ENCODE measurements around the gene DGKB. TPM values are rescaled to one million over a fixed set of nuclear protein-coding genes. Genes with fewer than 3 reads are reported as not detected.

DGKB gene
- total RNA-seq, 1 experiment from 2014 or later: 0.48 TPM

DNA sequence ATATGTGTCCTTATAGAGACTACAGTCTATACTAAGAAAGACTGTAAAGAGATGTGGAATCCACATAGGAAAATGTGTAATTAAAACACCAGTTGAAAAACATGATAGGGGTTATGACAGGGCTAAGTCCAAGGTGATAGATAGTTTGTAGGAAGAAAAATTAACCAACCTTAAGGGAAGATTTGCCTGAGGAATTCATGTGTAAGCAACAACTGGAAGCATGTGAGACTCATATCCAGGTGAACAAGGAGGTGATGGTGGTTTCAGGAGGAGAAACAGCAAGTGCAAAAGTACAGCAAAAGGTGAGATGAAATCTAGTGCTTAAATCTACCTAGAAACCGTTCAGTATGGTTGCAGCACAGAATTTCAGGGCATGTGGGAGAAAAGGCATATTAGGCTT is 696.4 kb downstream of the DGKB start:
- H3K9me3 ChIP-seq (ENCODE audit: insufficient read depth, low read depth): no peaks in the 10 kb centered on the region
- CTCF ChIA-PET: no interaction called here

DNA sequence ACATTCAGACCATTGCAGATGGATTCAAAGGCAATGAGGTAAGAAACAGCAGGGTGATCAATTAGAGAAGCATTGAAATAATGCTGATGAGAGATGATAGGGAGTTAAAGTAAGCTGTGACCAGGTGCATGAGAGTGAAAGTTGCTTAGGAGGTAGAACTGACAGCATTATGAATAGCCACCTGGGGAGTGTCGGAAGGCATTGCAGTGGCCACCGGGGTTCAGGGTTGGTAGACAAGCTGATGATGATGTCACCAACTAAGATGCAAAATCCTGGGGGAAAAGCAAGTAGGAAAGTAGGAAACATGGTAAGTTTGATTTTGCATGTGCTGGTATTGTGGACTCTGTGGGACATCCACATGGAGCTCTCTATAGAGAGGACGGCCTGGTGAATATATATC is 701.2 kb downstream of the DGKB start:
- Histone ChIP-seq H3F3A (ENCODE audit: insufficient read depth, low read depth) (no peaks in the 10 kb centered on the region), H3K9me3 (ENCODE audit: insufficient read depth, low read depth) (no peaks in the 10 kb centered on the region), H3K4me1 (replicated peaks; ENCODE audit: insufficient read depth) (no peaks in the 10 kb centered on the region), H3K36me3 (ENCODE audit: low read depth) (no peaks in the 10 kb centered on the region), H3K4me2 (no peak overlapping the region), H3K27me3 (ENCODE audit: insufficient read depth, low read depth) (no peaks in the 10 kb centered on the region), H3K9me2 (ENCODE audit: insufficient read depth) (no peaks in the 10 kb centered on the region), H2AFZ (no peak overlapping the region), H4K20me1 (ENCODE audit: insufficient read depth) (no peaks in the 10 kb centered on the region), H3K79me2 (ENCODE audit: low read depth) (no peaks in the 10 kb centered on the region), H3K27ac (no peak overlapping the region), H3K4me3 (no peak overlapping the region)
- DNase-seq: no peak
- BruUV-seq (replicated peaks): no TSS peak
- intact Hi-C loops (cut with micrococcal nuclease; ENCODE audit: unreplicated experiment): no loop called here
- POLR2A ChIA-PET (ENCODE audit: unreplicated experiment): no interaction called here
- CTCF ChIA-PET: interaction anchor here (0.5 kb wide), 1 partner anchor 29 kb away, joined by 3 read pairs; no protein-coding TSS in a partner anchor
- TF ChIP-seq EZH2 (IDR thresholded peaks at IDR 0.05; ENCODE audit: low read depth): no peak
- TF ChIP-seq, protein P1, sequence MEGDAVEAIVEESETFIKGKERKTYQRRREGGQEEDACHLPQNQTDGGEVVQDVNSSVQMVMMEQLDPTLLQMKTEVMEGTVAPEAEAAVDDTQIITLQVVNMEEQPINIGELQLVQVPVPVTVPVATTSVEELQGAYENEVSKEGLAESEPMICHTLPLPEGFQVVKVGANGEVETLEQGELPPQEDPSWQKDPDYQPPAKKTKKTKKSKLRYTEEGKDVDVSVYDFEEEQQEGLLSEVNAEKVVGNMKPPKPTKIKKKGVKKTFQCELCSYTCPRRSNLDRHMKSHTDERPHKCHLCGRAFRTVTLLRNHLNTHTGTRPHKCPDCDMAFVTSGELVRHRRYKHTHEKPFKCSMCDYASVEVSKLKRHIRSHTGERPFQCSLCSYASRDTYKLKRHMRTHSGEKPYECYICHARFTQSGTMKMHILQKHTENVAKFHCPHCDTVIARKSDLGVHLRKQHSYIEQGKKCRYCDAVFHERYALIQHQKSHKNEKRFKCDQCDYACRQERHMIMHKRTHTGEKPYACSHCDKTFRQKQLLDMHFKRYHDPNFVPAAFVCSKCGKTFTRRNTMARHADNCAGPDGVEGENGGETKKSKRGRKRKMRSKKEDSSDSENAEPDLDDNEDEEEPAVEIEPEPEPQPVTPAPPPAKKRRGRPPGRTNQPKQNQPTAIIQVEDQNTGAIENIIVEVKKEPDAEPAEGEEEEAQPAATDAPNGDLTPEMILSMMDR (conservative IDR thresholded peaks at IDR 0.05): no peak

More for the DNA sequence above, 696.4 kb downstream of the DGKB start:
- no peaks in the 10 kb centered on the region for H3K27me3 ChIP-seq (ENCODE audit: insufficient read depth, low read depth)
- intact Hi-C loops (cut with micrococcal nuclease; ENCODE audit: unreplicated experiment): no loop called here
- no peak overlapping the region for H3K27ac ChIP-seq
- no peak overlapping the region for H3K4me3 ChIP-seq
- H2AFZ ChIP-seq: no peak overlapping the region
- no peak for DNase-seq
- H4K20me1 ChIP-seq (ENCODE audit: insufficient read depth): no peaks in the 10 kb centered on the region
- H3K79me2 ChIP-seq (ENCODE audit: low read depth): no peaks in the 10 kb centered on the region
- no peak for TF ChIP-seq EZH2 (IDR thresholded peaks at IDR 0.05; ENCODE audit: low read depth)
- TF ChIP-seq, protein P1 (conservative IDR thresholded peaks at IDR 0.05): no peak
- H3K4me2 ChIP-seq: no peak overlapping the region
- no peaks in the 10 kb centered on the region for H3K9me2 ChIP-seq (ENCODE audit: insufficient read depth)
- no TSS peak for BruUV-seq (replicated peaks)
- H3K4me1 ChIP-seq (replicated peaks; ENCODE audit: insufficient read depth): no peaks in the 10 kb centered on the region
- H3F3A ChIP-seq (ENCODE audit: insufficient read depth, low read depth): no peaks in the 10 kb centered on the region
- POLR2A ChIA-PET (ENCODE audit: unreplicated experiment): no interaction called here
- H3K36me3 ChIP-seq (ENCODE audit: low read depth): no peaks in the 10 kb centered on the region

DNA sequence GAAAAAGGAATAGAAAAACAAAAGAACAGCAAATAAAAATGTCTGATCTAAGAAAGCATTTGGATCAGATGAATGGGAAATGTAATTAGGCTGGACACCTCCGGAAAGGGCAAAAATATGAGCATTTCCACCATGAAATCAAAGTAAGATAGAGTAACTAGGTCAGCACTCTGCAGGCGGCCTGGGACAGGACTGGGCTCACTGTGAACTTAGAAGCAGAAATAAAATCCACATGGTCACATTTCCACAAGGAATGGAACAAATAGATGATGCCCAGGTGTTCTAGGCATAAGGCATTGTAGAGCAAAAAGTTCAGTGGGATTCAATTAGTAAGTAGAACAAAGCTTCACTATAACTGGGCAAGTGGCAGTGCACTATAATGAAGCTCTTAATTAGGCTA is 703.2 kb downstream of the DGKB start:
- Histone ChIP-seq H3K9me3 (ENCODE audit: insufficient read depth, low read depth) (no peaks in the 10 kb centered on the region), H3K27me3 (ENCODE audit: insufficient read depth, low read depth) (no peaks in the 10 kb centered on the region), H3K79me2 (ENCODE audit: low read depth) (no peaks in the 10 kb centered on the region), H3K4me3 (no peak overlapping the region), H3K36me3 (ENCODE audit: low read depth) (no peaks in the 10 kb centered on the region), H3K27ac (no peak overlapping the region), H4K20me1 (ENCODE audit: insufficient read depth) (no peaks in the 10 kb centered on the region), H3K9me2 (ENCODE audit: insufficient read depth) (no peaks in the 10 kb centered on the region), H3K4me2 (no peak overlapping the region), H2AFZ (no peak overlapping the region), H3K4me1 (replicated peaks; ENCODE audit: insufficient read depth) (no peaks in the 10 kb centered on the region), H3F3A (ENCODE audit: insufficient read depth, low read depth) (no peaks in the 10 kb centered on the region)
- ChIA-PET POLR2A (ENCODE audit: unreplicated experiment) (no interaction called here), CTCF (no interaction called here)
- TF ChIP-seq, protein P1 (conservative IDR thresholded peaks at IDR 0.05): no peak
- TF ChIP-seq EZH2 (IDR thresholded peaks at IDR 0.05; ENCODE audit: low read depth): no peak
- no TSS peak for BruUV-seq (replicated peaks)
- no peak for DNase-seq
- intact Hi-C loops (cut with micrococcal nuclease; ENCODE audit: unreplicated experiment): no loop called here

Data from PC-9 (cell line).